ENCODE results near the gene PAWR.

DNA sequence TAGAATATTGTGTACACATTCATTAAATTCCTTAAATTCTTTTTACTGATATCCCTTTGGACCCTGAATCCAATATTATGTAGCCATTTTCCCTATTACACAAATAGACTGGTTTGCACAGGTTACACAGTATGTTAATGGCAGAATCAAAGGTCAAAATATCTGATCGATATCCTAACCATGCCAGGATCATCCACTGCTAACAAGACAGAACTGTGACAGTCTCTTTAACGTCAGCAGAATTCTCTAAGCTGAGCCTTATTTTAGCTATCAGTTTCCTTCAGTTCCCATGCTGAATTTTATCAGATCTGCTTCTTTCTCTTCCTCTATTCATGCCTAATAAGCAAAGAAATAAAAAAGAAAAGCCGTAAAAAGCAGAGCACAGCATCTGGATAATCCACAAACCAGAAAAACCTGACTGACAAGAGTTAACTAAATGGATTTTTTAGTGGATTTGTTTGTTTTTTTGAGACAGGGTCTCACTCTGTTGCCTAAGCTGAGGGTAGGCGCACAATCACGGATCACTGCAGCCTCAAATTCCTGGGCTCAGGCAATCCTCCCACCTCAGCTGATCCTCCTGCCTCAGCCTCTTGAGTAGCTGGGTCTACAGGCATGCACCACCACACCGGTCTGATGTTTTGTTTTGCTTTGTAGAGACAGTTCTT is 130.4 kb downstream of the PAWR start:
- TF ChIP-seq, protein P1, sequence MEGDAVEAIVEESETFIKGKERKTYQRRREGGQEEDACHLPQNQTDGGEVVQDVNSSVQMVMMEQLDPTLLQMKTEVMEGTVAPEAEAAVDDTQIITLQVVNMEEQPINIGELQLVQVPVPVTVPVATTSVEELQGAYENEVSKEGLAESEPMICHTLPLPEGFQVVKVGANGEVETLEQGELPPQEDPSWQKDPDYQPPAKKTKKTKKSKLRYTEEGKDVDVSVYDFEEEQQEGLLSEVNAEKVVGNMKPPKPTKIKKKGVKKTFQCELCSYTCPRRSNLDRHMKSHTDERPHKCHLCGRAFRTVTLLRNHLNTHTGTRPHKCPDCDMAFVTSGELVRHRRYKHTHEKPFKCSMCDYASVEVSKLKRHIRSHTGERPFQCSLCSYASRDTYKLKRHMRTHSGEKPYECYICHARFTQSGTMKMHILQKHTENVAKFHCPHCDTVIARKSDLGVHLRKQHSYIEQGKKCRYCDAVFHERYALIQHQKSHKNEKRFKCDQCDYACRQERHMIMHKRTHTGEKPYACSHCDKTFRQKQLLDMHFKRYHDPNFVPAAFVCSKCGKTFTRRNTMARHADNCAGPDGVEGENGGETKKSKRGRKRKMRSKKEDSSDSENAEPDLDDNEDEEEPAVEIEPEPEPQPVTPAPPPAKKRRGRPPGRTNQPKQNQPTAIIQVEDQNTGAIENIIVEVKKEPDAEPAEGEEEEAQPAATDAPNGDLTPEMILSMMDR (IDR thresholded peaks at IDR 0.05; ENCODE audit: low read depth, low read length): no peak
- no peak for TF ChIP-seq POLR2A (IDR thresholded peaks at IDR 0.05; ENCODE audit: extremely low read depth, insufficient read length)
- no peak for TF ChIP-seq MYC (IDR thresholded peaks at IDR 0.05; ENCODE audit: low read depth, low read length)
- TF ChIP-seq, protein P2, sequence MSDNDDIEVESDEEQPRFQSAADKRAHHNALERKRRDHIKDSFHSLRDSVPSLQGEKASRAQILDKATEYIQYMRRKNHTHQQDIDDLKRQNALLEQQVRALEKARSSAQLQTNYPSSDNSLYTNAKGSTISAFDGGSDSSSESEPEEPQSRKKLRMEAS (IDR thresholded peaks at IDR 0.05; ENCODE audit: low read depth, low read length): no peak

Data from NB4 (cell line).